Measurements from ENCODE around the gene PCBP4. TPM values are rescaled to one million over a fixed set of nuclear protein-coding genes. Genes with fewer than 3 reads are reported as not detected.

The PCBP4 gene
- total RNA-seq, 1 experiment from 2014 or later, result 28.7 TPM

DNA sequence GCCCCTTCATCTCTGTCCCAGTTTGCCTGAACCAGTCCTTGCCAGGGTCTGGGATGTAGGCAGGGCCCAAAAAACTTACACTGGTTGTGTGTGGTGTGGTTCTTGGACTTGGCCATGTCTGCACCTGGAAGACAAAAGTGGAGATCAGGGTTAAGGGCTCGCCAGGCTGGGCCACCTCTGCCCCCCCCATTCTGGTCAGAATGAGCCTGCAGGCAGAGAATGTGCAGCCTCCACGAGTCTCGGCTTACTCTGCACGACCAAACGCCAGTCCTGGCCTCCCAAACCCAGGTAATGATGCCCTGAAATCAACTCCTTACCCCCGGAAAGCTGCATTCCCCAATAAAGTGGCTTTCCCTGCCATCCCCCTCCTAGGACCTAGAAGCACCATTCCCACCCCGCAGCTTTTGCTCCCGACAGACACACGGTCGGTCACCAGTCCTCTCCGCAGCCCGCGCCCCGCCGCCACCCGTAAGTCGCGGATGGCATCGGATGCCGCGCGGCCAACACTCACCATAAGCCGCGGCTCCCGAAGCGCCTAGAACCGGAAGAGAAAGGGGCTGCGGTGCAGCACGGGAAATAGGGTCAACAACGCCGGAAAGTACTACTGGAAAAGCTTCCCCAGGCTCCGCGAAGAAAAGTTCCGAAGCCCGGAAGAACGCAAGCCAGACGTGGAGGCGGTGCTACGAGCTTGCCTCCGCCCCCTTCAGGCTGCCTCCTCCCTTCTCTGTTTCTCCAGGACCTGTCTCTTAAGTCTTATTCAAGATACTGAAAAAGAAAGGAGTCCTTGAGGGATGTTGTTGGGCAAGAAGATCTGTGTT, 28.3 kb upstream of the PCBP4 start, which contains the start of gene RPL29 (continued):
- TF ChIP-seq, protein P1, sequence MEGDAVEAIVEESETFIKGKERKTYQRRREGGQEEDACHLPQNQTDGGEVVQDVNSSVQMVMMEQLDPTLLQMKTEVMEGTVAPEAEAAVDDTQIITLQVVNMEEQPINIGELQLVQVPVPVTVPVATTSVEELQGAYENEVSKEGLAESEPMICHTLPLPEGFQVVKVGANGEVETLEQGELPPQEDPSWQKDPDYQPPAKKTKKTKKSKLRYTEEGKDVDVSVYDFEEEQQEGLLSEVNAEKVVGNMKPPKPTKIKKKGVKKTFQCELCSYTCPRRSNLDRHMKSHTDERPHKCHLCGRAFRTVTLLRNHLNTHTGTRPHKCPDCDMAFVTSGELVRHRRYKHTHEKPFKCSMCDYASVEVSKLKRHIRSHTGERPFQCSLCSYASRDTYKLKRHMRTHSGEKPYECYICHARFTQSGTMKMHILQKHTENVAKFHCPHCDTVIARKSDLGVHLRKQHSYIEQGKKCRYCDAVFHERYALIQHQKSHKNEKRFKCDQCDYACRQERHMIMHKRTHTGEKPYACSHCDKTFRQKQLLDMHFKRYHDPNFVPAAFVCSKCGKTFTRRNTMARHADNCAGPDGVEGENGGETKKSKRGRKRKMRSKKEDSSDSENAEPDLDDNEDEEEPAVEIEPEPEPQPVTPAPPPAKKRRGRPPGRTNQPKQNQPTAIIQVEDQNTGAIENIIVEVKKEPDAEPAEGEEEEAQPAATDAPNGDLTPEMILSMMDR (IDR thresholded peaks at IDR 0.05), result no peak
- TF ChIP-seq, protein P2, sequence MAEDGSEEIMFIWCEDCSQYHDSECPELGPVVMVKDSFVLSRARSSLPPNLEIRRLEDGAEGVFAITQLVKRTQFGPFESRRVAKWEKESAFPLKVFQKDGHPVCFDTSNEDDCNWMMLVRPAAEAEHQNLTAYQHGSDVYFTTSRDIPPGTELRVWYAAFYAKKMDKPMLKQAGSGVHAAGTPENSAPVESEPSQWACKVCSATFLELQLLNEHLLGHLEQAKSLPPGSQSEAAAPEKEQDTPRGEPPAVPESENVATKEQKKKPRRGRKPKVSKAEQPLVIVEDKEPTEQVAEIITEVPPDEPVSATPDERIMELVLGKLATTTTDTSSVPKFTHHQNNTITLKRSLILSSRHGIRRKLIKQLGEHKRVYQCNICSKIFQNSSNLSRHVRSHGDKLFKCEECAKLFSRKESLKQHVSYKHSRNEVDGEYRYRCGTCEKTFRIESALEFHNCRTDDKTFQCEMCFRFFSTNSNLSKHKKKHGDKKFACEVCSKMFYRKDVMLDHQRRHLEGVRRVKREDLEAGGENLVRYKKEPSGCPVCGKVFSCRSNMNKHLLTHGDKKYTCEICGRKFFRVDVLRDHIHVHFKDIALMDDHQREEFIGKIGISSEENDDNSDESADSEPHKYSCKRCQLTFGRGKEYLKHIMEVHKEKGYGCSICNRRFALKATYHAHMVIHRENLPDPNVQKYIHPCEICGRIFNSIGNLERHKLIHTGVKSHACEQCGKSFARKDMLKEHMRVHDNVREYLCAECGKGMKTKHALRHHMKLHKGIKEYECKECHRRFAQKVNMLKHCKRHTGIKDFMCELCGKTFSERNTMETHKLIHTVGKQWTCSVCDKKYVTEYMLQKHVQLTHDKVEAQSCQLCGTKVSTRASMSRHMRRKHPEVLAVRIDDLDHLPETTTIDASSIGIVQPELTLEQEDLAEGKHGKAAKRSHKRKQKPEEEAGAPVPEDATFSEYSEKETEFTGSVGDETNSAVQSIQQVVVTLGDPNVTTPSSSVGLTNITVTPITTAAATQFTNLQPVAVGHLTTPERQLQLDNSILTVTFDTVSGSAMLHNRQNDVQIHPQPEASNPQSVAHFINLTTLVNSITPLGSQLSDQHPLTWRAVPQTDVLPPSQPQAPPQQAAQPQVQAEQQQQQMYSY (CRISPR knock-in tag; IDR thresholded peaks at IDR 0.05), result 0 out of 2 replicates have a peak, but pooled peaks have one; percentile 23
- TF ChIP-seq, protein P3, sequence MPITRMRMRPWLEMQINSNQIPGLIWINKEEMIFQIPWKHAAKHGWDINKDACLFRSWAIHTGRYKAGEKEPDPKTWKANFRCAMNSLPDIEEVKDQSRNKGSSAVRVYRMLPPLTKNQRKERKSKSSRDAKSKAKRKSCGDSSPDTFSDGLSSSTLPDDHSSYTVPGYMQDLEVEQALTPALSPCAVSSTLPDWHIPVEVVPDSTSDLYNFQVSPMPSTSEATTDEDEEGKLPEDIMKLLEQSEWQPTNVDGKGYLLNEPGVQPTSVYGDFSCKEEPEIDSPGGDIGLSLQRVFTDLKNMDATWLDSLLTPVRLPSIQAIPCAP (CRISPR knock-in tag; IDR thresholded peaks at IDR 0.05), result peak; percentile 65; the same call in 1 of the 2 replicates
- TF ChIP-seq, protein P4, sequence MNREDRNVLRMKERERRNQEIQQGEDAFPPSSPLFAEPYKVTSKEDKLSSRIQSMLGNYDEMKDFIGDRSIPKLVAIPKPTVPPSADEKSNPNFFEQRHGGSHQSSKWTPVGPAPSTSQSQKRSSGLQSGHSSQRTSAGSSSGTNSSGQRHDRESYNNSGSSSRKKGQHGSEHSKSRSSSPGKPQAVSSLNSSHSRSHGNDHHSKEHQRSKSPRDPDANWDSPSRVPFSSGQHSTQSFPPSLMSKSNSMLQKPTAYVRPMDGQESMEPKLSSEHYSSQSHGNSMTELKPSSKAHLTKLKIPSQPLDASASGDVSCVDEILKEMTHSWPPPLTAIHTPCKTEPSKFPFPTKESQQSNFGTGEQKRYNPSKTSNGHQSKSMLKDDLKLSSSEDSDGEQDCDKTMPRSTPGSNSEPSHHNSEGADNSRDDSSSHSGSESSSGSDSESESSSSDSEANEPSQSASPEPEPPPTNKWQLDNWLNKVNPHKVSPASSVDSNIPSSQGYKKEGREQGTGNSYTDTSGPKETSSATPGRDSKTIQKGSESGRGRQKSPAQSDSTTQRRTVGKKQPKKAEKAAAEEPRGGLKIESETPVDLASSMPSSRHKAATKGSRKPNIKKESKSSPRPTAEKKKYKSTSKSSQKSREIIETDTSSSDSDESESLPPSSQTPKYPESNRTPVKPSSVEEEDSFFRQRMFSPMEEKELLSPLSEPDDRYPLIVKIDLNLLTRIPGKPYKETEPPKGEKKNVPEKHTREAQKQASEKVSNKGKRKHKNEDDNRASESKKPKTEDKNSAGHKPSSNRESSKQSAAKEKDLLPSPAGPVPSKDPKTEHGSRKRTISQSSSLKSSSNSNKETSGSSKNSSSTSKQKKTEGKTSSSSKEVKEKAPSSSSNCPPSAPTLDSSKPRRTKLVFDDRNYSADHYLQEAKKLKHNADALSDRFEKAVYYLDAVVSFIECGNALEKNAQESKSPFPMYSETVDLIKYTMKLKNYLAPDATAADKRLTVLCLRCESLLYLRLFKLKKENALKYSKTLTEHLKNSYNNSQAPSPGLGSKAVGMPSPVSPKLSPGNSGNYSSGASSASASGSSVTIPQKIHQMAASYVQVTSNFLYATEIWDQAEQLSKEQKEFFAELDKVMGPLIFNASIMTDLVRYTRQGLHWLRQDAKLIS (CRISPR knock-in tag; IDR thresholded peaks at IDR 0.05; ENCODE audit: borderline replicate concordance), result peak; percentile 87; the same call in 1 of the 2 replicates
- TF ChIP-seq PRRX2 (CRISPR knock-in tag; IDR thresholded peaks at IDR 0.05) (no peak), MXD4 (CRISPR knock-in tag; IDR thresholded peaks at IDR 0.05; ENCODE audit: borderline replicate concordance) (no peak), ZNF671 (CRISPR knock-in tag; IDR thresholded peaks at IDR 0.05) (no peak), ZNF232 (CRISPR knock-in tag; IDR thresholded peaks at IDR 0.05) (peak; percentile 35; the same call in 1 of the 2 replicates), EMX1 (CRISPR knock-in tag; IDR thresholded peaks at IDR 0.05) (peak; percentile 56; the same call in 1 of the 2 replicates), MYBL2 (CRISPR knock-in tag; IDR thresholded peaks at IDR 0.05) (peak; percentile 85), NFATC4 (CRISPR knock-in tag; IDR thresholded peaks at IDR 0.05) (peak; percentile 35; the same call in 1 of the 2 replicates), CBFB (CRISPR knock-in tag; IDR thresholded peaks at IDR 0.05; ENCODE audit: low read depth) (no peak; the same call in 1 of the 2 replicates), ETV6 (CRISPR knock-in tag; IDR thresholded peaks at IDR 0.05) (peak; percentile 87; the same call in 1 of the 2 replicates)
- TF ChIP-seq, protein P5, sequence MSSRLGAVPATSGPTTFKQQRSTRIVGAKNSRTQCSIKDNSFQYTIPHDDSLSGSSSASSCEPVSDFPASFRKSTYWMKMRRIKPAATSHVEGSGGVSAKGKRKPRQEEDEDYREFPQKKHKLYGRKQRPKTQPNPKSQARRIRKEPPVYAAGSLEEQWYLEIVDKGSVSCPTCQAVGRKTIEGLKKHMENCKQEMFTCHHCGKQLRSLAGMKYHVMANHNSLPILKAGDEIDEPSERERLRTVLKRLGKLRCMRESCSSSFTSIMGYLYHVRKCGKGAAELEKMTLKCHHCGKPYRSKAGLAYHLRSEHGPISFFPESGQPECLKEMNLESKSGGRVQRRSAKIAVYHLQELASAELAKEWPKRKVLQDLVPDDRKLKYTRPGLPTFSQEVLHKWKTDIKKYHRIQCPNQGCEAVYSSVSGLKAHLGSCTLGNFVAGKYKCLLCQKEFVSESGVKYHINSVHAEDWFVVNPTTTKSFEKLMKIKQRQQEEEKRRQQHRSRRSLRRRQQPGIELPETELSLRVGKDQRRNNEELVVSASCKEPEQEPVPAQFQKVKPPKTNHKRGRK (CRISPR knock-in tag; IDR thresholded peaks at IDR 0.05; ENCODE audit: borderline replicate concordance), result no peak
- TF ChIP-seq, protein P6, sequence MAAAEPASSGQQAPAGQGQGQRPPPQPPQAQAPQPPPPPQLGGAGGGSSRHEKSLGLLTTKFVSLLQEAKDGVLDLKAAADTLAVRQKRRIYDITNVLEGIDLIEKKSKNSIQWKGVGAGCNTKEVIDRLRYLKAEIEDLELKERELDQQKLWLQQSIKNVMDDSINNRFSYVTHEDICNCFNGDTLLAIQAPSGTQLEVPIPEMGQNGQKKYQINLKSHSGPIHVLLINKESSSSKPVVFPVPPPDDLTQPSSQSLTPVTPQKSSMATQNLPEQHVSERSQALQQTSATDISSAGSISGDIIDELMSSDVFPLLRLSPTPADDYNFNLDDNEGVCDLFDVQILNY (CRISPR knock-in tag; IDR thresholded peaks at IDR 0.05), result no peak
